C4-2B (cell line): ENCODE results near the gene SRRM4.

Source experiments
- H3K27ac ChIP-seq: fragments of 450-650 bp; 2 replicates; pipeline ENCODE4 v1.5.1; 2017
- ZFX ChIP-seq: fragments of 450-650 bp; IDR thresholded peaks from 2 replicates; pipeline ENCODE4 v1.6.1; 2017
- TF ChIP-seq, protein P1 (sequence below): fragments of 450-650 bp; conservative IDR thresholded peaks from 2 replicates; pipeline ENCODE4 v1.5.1; 2017; ENCODE audit warnings: mild to moderate bottlenecking

The SRRM4 gene

DNA sequence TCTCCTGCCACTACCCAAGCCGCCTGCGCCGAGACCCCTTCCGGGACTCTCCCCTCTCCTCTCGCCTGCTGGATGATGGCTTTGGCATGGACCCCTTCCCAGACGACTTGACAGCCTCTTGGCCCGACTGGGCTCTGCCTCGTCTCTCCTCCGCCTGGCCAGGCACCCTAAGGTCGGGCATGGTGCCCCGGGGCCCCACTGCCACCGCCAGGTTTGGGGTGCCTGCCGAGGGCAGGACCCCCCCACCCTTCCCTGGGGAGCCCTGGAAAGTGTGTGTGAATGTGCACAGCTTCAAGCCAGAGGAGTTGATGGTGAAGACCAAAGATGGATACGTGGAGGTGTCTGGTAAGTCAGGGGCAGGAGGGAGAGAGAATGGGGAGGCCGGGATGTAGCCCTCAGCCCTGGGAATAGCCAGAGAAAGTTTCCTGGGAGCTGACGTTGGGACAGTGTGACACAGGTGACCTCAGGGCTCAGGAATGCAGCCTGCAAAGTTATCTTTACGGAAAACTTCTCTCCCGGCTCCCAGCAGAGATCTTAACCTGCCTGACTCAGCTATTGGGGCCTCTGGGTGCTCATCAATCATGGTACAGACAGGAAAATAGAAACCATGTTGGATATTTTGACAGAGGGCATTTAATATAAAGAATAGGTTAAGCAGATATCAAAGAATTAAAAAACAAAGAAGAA is 198.1 kb downstream of the SRRM4 start:
- TF ChIP-seq, protein P1, sequence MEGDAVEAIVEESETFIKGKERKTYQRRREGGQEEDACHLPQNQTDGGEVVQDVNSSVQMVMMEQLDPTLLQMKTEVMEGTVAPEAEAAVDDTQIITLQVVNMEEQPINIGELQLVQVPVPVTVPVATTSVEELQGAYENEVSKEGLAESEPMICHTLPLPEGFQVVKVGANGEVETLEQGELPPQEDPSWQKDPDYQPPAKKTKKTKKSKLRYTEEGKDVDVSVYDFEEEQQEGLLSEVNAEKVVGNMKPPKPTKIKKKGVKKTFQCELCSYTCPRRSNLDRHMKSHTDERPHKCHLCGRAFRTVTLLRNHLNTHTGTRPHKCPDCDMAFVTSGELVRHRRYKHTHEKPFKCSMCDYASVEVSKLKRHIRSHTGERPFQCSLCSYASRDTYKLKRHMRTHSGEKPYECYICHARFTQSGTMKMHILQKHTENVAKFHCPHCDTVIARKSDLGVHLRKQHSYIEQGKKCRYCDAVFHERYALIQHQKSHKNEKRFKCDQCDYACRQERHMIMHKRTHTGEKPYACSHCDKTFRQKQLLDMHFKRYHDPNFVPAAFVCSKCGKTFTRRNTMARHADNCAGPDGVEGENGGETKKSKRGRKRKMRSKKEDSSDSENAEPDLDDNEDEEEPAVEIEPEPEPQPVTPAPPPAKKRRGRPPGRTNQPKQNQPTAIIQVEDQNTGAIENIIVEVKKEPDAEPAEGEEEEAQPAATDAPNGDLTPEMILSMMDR = no peak
- no peak for TF ChIP-seq ZFX
- no peak overlapping the region for H3K27ac ChIP-seq

DNA sequence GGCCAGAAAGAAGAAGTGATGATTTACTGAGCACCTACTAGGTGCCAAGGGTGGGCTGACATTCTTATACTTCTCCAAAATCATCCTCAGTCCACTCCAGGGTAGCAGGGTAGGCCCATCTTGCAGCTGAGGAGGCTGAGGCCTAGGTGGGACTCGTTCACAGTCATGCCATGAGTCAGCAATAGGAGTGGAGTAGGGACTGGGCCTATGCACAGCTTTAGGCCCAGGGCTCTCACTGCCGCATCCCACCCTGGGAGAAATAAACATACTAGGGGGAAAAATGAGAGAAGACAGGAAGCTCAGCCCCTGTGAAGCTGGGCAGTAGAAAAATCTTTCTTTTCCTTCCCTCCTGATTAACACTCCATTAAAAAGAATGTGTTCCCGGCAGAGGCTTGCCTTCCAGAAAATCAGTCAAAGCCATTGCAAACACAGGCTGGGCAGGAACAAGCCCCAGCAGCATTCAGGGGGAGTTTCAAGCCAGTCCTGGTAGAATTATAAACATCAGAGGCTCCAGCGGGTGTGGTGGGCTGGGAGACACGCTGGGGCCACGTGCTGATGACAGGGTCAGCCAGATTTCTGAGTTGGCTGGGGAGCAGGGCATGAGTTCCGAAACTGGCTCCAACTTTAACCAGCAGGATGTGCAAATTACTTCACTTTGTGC is 199.2 kb downstream of the SRRM4 start:
- TF ChIP-seq, protein P1 = no peak
- no peak for TF ChIP-seq ZFX
- no peak overlapping the region for H3K27ac ChIP-seq

GRCh38 chr12:119181202-119181601 is 199.9 kb downstream of the SRRM4 start:
- no peak overlapping the region for H3K27ac ChIP-seq
- TF ChIP-seq ZFX = no peak
- TF ChIP-seq, protein P1 = no peak

DNA sequence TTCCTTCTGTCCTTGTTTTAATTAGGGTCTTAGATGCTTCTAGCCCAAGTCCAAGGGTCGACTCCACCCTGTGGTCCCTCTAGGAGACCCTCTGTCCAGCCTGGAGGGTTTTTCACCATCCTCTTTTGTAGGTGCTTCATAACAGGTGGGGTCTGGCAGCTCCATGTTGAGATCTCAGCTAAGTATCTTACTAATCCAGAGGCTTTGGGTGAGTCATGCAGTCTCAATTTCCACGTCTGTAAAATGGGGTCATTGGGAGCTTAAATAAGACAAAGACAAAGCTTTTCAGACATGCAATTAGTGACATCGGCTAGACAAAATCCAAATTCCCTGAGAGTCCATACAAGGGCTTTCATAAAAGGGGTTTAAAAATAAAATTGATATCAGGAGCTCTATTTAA is 200.6 kb downstream of the SRRM4 start:
- H3K27ac ChIP-seq = no peak overlapping the region
- TF ChIP-seq ZFX = no peak
- TF ChIP-seq, protein P1 = no peak

DNA sequence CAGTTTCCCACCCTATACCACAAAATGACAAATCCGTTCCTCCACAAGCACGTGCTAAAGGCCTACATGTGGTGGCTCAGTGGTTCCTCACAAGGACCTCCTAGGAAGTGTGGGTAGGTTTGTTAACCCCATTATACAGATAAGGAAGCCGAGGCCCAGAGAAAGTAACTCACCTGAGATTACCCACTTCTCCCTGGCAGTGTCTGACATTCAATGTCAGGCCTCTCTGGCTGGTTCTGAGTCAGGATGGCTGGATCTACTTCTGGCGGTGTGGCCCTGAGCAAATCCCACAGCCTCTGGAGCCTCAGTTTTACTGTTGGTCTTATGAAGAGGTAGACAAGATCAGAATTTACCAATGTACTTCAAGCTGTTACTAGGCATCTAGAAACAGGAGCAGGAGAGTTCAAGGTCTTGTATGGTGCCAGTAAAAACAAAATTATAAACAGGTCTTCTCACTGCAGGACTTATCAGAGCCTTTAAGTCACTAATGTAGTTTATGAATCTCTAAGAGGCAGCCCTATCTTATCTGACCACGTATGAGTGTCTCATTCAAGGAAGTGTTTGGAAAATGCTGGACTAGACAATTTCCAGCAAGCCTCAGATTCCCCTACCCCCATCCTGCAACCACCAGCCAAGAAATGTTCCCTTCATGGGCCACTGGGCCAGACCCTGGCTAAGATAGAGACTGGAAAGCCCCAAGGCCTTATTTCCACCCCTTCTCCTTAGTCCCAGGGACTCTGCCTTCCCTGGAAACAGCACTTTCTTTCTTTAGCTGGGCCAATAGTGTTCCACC is 201.6 kb downstream of the SRRM4 start:
- no peak for TF ChIP-seq ZFX
- TF ChIP-seq, protein P1 = no peak
- no peak overlapping the region for H3K27ac ChIP-seq

- no peak overlapping the region for H3K27ac ChIP-seq
- TF ChIP-seq ZFX = no peak
- TF ChIP-seq, protein P1 = no peak
Observed at GRCh38 chr12:119183942-119184695, 202.8 kb downstream of the SRRM4 start.
